ENCODE data around the gene CLNS1A. TPM values are rescaled to one million over a fixed set of nuclear protein-coding genes. Genes with fewer than 3 reads are reported as not detected.

CLNS1A gene
- total and polyA plus RNA-seq, 2 donors (not counting 1 experiment from before 2014, with no cell fraction given), result 39.3 to 121 TPM

GRCh38 chr11:77687088-77687487 is 49.5 kb upstream of the CLNS1A start:
- Histone ChIP-seq H2AFZ (ENCODE audit: insufficient read depth, low read depth, low read length, poor library complexity, severe bottlenecking) (no peak overlapping the region), H3K36me3 (replicated peaks in 1 of 2; ENCODE audit: control extremely low read depth in 1 of 2, control insufficient read depth in 1 of 2, extremely low read depth in 1 of 2, insufficient read depth in 2 of 2, low read length in 1 of 2) (peaks cover 20 to 73% of the 10 kb centered on the region in 2 experiments), H3K27ac (ENCODE audit: low read length in 2 of 2) (no peak overlapping the region), H3K27me3 (replicated peaks in 1 of 4; ENCODE audit: control extremely low read depth in 1 of 4, control insufficient read depth in 3 of 4, insufficient read depth in 4 of 4, low read length in 3 of 4) (no peaks in the 10 kb centered on the region), H4K20me1 (ENCODE audit: control insufficient read depth, insufficient read depth, low read length, poor library complexity, severe bottlenecking) (no peaks in the 10 kb centered on the region), H3K79me2 (ENCODE audit: control insufficient read depth, insufficient read depth, low read length) (no peaks in the 10 kb centered on the region), H3K4me1 (ENCODE audit: control insufficient read depth in 2 of 2, insufficient read depth in 2 of 2, low read length in 2 of 2) (no peaks in the 10 kb centered on the region), H3K4me2 (replicated peaks; ENCODE audit: low read depth, low read length, poor library complexity, severe bottlenecking) (no peak overlapping the region), H3K9ac (ENCODE audit: low read length) (no peak overlapping the region), H3K9me3 (ENCODE audit: control extremely low read depth in 1 of 3, control insufficient read depth in 2 of 3, insufficient read depth in 1 of 3, low read length in 2 of 3) (no peaks in the 10 kb centered on the region), H3K4me3 (ENCODE audit: control extremely low read depth in 1 of 5, extremely low read depth in 1 of 5, insufficient read depth in 1 of 5, low read depth in 2 of 5, low read length in 4 of 5) (no peak overlapping the region)
- ATAC-seq (ENCODE audit: low read depth) (no peak), DNase-seq (no peak)
- no peaks in the 10 kb centered on the region for H3K9me3 Mint-ChIP-seq (ENCODE audit: insufficient read depth)
- intact Hi-C loops (cut with micrococcal nuclease), result no loop called here
- ChIA-PET POLR2A (no interaction called here), CTCF (no interaction called here)
- H3K27me3 Mint-ChIP-seq, result no peaks in the 10 kb centered on the region
- H3K27ac Mint-ChIP-seq, result no peak overlapping the region
- no peak for TF ChIP-seq CTCF (IDR thresholded peaks at IDR 0.05)
- TF ChIP-seq EZH2 (IDR thresholded peaks at IDR 0.05; ENCODE audit: borderline replicate concordance, insufficient read depth, low read depth, low read length, poor library complexity, severe bottlenecking), result no peak
- H3K4me1 Mint-ChIP-seq, result no peaks in the 10 kb centered on the region
- no peak overlapping the region for H3K4me3 Mint-ChIP-seq

GRCh38 chr11:77677138-77677537 is 39.5 kb upstream of the CLNS1A start:
- TF ChIP-seq EZH2 (IDR thresholded peaks at IDR 0.05; ENCODE audit: borderline replicate concordance, insufficient read depth, low read depth, low read length, poor library complexity, severe bottlenecking), result no peak
- TF ChIP-seq CTCF (IDR thresholded peaks at IDR 0.05), result no peak
- Mint-ChIP-seq H3K9me3 (ENCODE audit: insufficient read depth) (no peaks in the 10 kb centered on the region), H3K27ac (no peak overlapping the region), H3K4me3 (no peak overlapping the region), H3K27me3 (no peaks in the 10 kb centered on the region), H3K4me1 (no peaks in the 10 kb centered on the region)
- H3K27me3 ChIP-seq (replicated peaks in 1 of 4; ENCODE audit: control extremely low read depth in 1 of 4, control insufficient read depth in 3 of 4, insufficient read depth in 4 of 4, low read length in 3 of 4), result no peaks in the 10 kb centered on the region
- H2AFZ ChIP-seq (ENCODE audit: insufficient read depth, low read depth, low read length, poor library complexity, severe bottlenecking), result no peak overlapping the region
- DNase-seq, result no peak
- intact Hi-C loops (cut with micrococcal nuclease), result no loop called here
- H4K20me1 ChIP-seq (ENCODE audit: control insufficient read depth, insufficient read depth, low read length, poor library complexity, severe bottlenecking), result no peaks in the 10 kb centered on the region
- no peaks in the 10 kb centered on the region for H3K79me2 ChIP-seq (ENCODE audit: control insufficient read depth, insufficient read depth, low read length)
- ATAC-seq (ENCODE audit: low read depth), result no peak
- no peaks in the 10 kb centered on the region for H3K9me3 ChIP-seq (ENCODE audit: control extremely low read depth in 1 of 3, control insufficient read depth in 2 of 3, insufficient read depth in 1 of 3, low read length in 2 of 3)
- no peaks in the 10 kb centered on the region for H3K4me1 ChIP-seq (ENCODE audit: control insufficient read depth in 2 of 2, insufficient read depth in 2 of 2, low read length in 2 of 2)
- H3K36me3 ChIP-seq (replicated peaks in 1 of 2; ENCODE audit: control extremely low read depth in 1 of 2, control insufficient read depth in 1 of 2, extremely low read depth in 1 of 2, insufficient read depth in 2 of 2, low read length in 1 of 2), result peaks cover 3 to 79% of the 10 kb centered on the region in 2 experiments
- no CpG with 5 or more reads among the region's 3 CpGs for WGBS (ENCODE audit: insufficient coverage)
- H3K4me2 ChIP-seq (replicated peaks; ENCODE audit: low read depth, low read length, poor library complexity, severe bottlenecking), result no peak overlapping the region
- ChIA-PET CTCF (interaction anchor here (1.3 kb wide), 1 partner anchor 369 kb away, joined by 3 read pairs; no protein-coding TSS in a partner anchor), POLR2A (no interaction called here)
- H3K4me3 ChIP-seq (ENCODE audit: control extremely low read depth in 1 of 5, extremely low read depth in 1 of 5, insufficient read depth in 1 of 5, low read depth in 2 of 5, low read length in 4 of 5), result no peak overlapping the region
- no peak overlapping the region for H3K27ac ChIP-seq (ENCODE audit: low read length in 2 of 2)
- no peak overlapping the region for H3K9ac ChIP-seq (ENCODE audit: low read length)

All from B cell (primary cell).